ENCODE data around the gene PDLIM4. TPM values are rescaled to one million over a fixed set of nuclear protein-coding genes. Genes with fewer than 3 reads are reported as not detected.

PDLIM4 gene
- total RNA-seq, 1 experiment from 2014 or later, result 7.6 TPM

- no peaks in the 10 kb centered on the region; a peak in 1 of 5 replicates for H3K9me3 Mint-ChIP-seq
Measured at GRCh38 chr5:132298298-132299212, 41.1 kb downstream of the PDLIM4 start.

More at GRCh38 chr5:132298298-132299212, 41.1 kb downstream of the PDLIM4 start:
- no peak overlapping the region for H2BK5ac ChIP-seq (ENCODE audit: insufficient read length, low read length)
- DNase-seq, result no peak
- Mint-ChIP-seq H3K27ac (no peak overlapping the region; a peak in 1 of 7 replicates), H3K4me1 (peaks cover 16 to 18% of the 10 kb centered on the region in 2 experiments), H3K27me3 (ENCODE audit: low read depth) (peaks cover 26% of the 10 kb centered on the region), H3K4me3 (no peak overlapping the region), H3K36me3 (ENCODE audit: insufficient read depth in 1 of 3, low read depth in 3 of 3) (no peaks in the 10 kb centered on the region)
- no peak overlapping the region for H4K8ac ChIP-seq (replicated peaks; ENCODE audit: insufficient read length, low read depth, low read length)
- no peaks in the 10 kb centered on the region for H3K4me1 ChIP-seq (ENCODE audit: insufficient read depth, low read length)
- H2AFZ ChIP-seq (ENCODE audit: low read length), result no peak overlapping the region
- no peak overlapping the region for H3K14ac ChIP-seq (ENCODE audit: insufficient read depth, low read length)
- H4K5ac ChIP-seq (ENCODE audit: insufficient read length, low read depth, low read length), result no peak overlapping the region
- H3K27ac ChIP-seq (ENCODE audit: insufficient read length, low read depth, low read length), result no peak overlapping the region
- no peak overlapping the region for H2BK20ac ChIP-seq (ENCODE audit: low read depth, low read length, poor library complexity, severe bottlenecking)
- H3K79me1 ChIP-seq (ENCODE audit: insufficient read depth, low read depth, low read length, poor library complexity, severe bottlenecking), result no peaks in the 10 kb centered on the region
- H2BK15ac ChIP-seq (ENCODE audit: low read depth, low read length), result no peak overlapping the region
- peaks cover 2% of the 10 kb centered on the region for H4K20me1 ChIP-seq (ENCODE audit: control insufficient read depth, insufficient read depth, insufficient read length)
- peaks cover 13% of the 10 kb centered on the region for H3K23me2 ChIP-seq (ENCODE audit: insufficient read length, low read depth, low read length, poor library complexity, severe bottlenecking)
- no peaks in the 10 kb centered on the region for H3K79me2 ChIP-seq (ENCODE audit: insufficient read depth, low read length)
- no peak overlapping the region for H2BK120ac ChIP-seq (ENCODE audit: low read depth, low read length, poor library complexity, severe bottlenecking)
- no peak overlapping the region for H3K18ac ChIP-seq (ENCODE audit: insufficient read length, low read depth, low read length)
- H3K27me3 ChIP-seq (ENCODE audit: insufficient read depth, low read length), result peaks cover 3% of the 10 kb centered on the region; the same call in 1 of the 2 replicates
- H3K9ac ChIP-seq (ENCODE audit: extremely low read depth, insufficient read length, low read length), result no peak overlapping the region
- H2BK12ac ChIP-seq (ENCODE audit: insufficient read length, low read depth, low read length), result no peak overlapping the region
- no peak overlapping the region for H3K4ac ChIP-seq (ENCODE audit: low read depth, low read length)
- H3K9me3 ChIP-seq (ENCODE audit: control insufficient read depth, low read depth, low read length), result no peaks in the 10 kb centered on the region
- no peak overlapping the region for H3K56ac ChIP-seq (ENCODE audit: insufficient read length, low read depth, low read length)
- WGBS (ENCODE audit: extremely low coverage, insufficient read length, low lambda C conversion rate), result no CpG with 5 or more reads among the region's 6 CpGs
- no peak overlapping the region for H3K4me2 ChIP-seq (ENCODE audit: insufficient read depth, insufficient read length, low read length)
- no peak overlapping the region for H3K23ac ChIP-seq (ENCODE audit: insufficient read length, low read depth, low read length)
- no peak overlapping the region for H3T11ph ChIP-seq (ENCODE audit: low read length)
- H2AK5ac ChIP-seq (ENCODE audit: insufficient read length, low read length), result no peak overlapping the region
- TF ChIP-seq CTCF (conservative IDR thresholded peaks at IDR 0.05), result no peak
- no peak overlapping the region for H4K91ac ChIP-seq (ENCODE audit: insufficient read length, low read depth, low read length)

Measured in H9 (cell line).